ENCODE measurements around the gene ZNF410.

The ZNF410 gene

DNA sequence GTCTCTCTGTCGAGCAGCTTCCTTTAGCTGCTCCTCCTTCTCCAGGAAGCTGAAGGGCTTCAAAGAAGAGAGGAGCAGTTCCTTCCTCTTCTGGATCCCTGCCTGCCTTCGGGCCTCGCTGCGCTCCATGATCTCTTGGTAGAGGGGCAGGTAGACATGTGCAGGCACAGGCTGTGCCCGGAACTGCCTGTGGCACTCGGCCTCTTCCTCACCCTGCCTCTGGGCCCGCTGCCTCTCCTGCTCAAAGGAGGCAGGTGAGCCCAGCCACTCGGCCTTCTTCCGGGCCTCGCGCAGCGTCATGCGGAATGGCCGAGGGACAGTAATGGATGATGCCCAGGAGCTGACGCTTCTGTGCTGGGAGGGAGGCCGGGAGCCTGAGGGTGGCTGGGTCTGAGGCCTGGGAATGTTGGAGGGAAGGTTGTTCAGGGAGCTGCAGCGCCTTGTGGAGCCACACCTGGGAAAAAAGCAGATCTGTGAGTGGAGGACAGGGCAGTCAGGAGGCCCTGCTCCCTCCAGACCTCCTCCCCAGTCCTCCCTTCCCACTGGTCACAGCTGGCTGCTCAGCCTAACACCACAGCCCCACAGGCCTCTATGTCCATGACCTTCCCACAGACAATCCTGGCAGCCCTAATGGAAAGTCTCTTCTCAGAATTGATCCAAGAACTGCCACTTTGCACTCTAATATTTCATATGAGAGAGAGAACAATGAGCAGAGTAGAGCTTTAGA, 57.9 kb downstream of the ZNF410 start:
- no peak for TF ChIP-seq Cebpa-rat (IDR thresholded peaks at IDR 0.05)
- H3K4me2 ChIP-seq = no peak overlapping the region
- no peak overlapping the region for H3K4me3 ChIP-seq
- no peaks in the 10 kb centered on the region for H3K9me3 ChIP-seq
- no peak overlapping the region for H3K27ac ChIP-seq
- no peaks in the 10 kb centered on the region for H3K36me3 ChIP-seq
- H3K27me3 ChIP-seq = no peaks in the 10 kb centered on the region
- peaks cover 13% of the 10 kb centered on the region; the same call in 1 of the 2 replicates for H3K4me1 ChIP-seq
- no peak overlapping the region for H3K9ac ChIP-seq
- no peaks in the 10 kb centered on the region for H4K20me1 ChIP-seq

- Histone ChIP-seq H3K9me3 (no peaks in the 10 kb centered on the region), H3K27me3 (no peaks in the 10 kb centered on the region), H3K36me3 (no peaks in the 10 kb centered on the region), H3K4me3 (no peak overlapping the region), H3K27ac (no peak overlapping the region), H3K4me2 (no peak overlapping the region), H3K9ac (no peak overlapping the region), H3K4me1 (peaks cover 13% of the 10 kb centered on the region; the same call in 1 of the 2 replicates), H4K20me1 (no peaks in the 10 kb centered on the region)
- TF ChIP-seq Cebpa-rat (IDR thresholded peaks at IDR 0.05) = no peak
Measured at GRCh38 chr14:73945159-73945670, 58.6 kb downstream of the ZNF410 start.

DNA sequence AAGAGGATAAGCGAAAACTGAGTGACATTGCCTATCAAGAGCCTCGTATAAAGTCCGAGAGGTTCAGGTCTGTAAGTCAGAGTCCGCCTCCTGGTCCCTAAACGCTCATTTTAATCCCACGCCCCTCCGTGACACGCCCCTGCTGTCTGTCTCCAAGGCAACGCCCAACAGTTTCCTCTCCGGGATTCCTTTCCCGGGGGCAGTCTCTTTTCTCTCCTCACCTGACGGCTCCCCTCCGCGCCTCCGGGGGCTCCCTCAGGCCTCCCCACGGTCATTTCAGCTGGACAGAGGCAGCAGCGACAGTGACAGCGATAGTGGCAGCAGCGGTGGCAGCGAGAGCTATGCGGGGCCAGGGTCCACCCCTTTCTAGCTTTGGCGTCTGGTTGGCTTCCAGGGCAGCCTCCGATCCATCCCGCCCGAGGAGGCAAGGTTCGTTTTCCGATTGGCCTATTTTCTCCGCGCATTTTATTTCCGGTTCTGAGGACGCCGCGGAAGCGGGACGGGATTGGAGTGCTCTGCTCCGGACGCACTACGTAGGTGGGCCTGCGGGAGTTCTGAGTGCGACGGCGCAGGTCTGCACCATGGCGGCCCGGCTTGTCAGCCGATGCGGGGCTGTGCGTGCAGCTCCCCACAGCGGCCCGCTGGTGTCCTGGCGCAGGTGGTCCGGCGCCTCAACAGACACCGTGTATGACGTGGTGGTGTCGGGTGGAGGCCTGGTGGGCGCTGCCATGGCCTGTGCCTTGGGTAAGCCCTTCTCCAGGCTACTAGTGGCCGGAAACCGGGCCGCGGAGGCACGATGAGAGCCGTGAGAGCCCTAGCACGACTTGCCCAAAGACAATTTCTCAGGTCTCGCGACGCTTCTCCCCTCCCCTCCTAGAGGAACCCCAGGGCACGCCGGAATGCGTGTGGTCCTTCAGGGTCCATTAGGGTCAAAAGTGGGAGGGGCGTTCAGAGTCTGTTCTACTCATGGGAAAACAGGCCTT, 63.4 kb downstream of the ZNF410 start, which contains the start of the genes COQ6 and FAM161B:
Gene COQ6, plus strand, starts transcription at position 551 of the 983 bp plus-strand sequence. Its CDS starts 31 bp downstream, at position 582.
Gene FAM161B, minus strand, starts transcription at position 343 of the 983 bp plus-strand sequence. Its CDS starts 68 bp downstream, at position 275.
- peak within 1 kb of the TSS; percentile 77 for H3K9ac ChIP-seq

GRCh38 chr14:73953731-73954130, 67.1 kb downstream of the ZNF410 start:
- Histone ChIP-seq H3K36me3 (peaks cover 37% of the 10 kb centered on the region), H3K4me1 (peaks cover 14% of the 10 kb centered on the region), H3K4me3 (no peak overlapping the region), H4K20me1 (no peaks in the 10 kb centered on the region), H3K9ac (no peak overlapping the region), H3K27ac (no peak overlapping the region), H3K9me3 (no peaks in the 10 kb centered on the region), H3K4me2 (no peak overlapping the region), H3K27me3 (no peaks in the 10 kb centered on the region)
- TF ChIP-seq Cebpa-rat (IDR thresholded peaks at IDR 0.05) = no peak

More for the DNA sequence above, 63.4 kb downstream of the ZNF410 start, which contains the start of the genes COQ6 and FAM161B:
- TF ChIP-seq Cebpa-rat (IDR thresholded peaks at IDR 0.05) = no peak
- Histone ChIP-seq H4K20me1 (no peaks in the 10 kb centered on the region), H3K4me3 (peak within 1 kb of the TSS; percentile 75), H3K27me3 (no peaks in the 10 kb centered on the region), H3K27ac (peak within 1 kb of the TSS; percentile 62), H3K4me2 (peak within 1 kb of the TSS; percentile 91), H3K9me3 (no peaks in the 10 kb centered on the region), H3K36me3 (peaks cover 11% of the 10 kb centered on the region), H3K4me1 (peaks cover 14% of the 10 kb centered on the region)

- peaks cover 55% of the 10 kb centered on the region for H3K36me3 ChIP-seq
- no peak overlapping the region for H3K4me2 ChIP-seq
- H3K4me3 ChIP-seq = no peak overlapping the region
- peaks cover 4% of the 10 kb centered on the region; the same call in 1 of the 2 replicates for H3K4me1 ChIP-seq
- H3K9me3 ChIP-seq = no peaks in the 10 kb centered on the region
- TF ChIP-seq Cebpa-rat (IDR thresholded peaks at IDR 0.05) = no peak
- H4K20me1 ChIP-seq = no peaks in the 10 kb centered on the region
- H3K9ac ChIP-seq = no peak overlapping the region
- no peak overlapping the region for H3K27ac ChIP-seq
- H3K27me3 ChIP-seq = no peaks in the 10 kb centered on the region
Measured at GRCh38 chr14:73955674-73956073, 69.0 kb downstream of the ZNF410 start.

GRCh38 chr14:73958591-73958990, 71.9 kb downstream of the ZNF410 start:
- Histone ChIP-seq H3K27ac (no peak overlapping the region), H3K4me1 (no peaks in the 10 kb centered on the region), H3K27me3 (no peaks in the 10 kb centered on the region), H3K4me2 (no peak overlapping the region), H3K9me3 (no peaks in the 10 kb centered on the region), H4K20me1 (no peaks in the 10 kb centered on the region), H3K36me3 (peaks cover 74% of the 10 kb centered on the region), H3K9ac (no peak overlapping the region), H3K4me3 (no peak overlapping the region)
- no peak for TF ChIP-seq Cebpa-rat (IDR thresholded peaks at IDR 0.05)

DNA sequence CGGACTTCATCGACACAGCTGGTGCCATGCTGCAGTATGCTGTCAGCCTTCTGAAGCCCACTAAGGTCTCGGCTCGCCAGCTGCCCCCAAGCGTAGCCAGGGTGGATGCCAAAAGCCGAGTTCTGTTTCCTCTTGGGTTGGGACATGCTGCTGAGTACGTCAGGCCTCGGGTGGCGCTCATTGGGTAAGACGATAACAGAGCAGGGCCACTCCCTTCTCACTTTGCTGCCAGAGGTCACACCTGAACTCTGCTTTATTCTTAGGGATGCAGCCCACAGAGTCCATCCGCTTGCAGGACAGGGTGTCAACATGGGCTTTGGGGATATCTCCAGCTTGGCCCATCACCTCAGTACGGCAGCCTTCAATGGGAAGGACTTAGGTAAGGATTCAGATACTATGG, 74.5 kb downstream of the ZNF410 start:
- Histone ChIP-seq H3K36me3 (peaks cover 76% of the 10 kb centered on the region), H3K4me2 (no peak overlapping the region), H3K4me3 (no peak overlapping the region), H3K9ac (no peak overlapping the region), H3K27me3 (no peaks in the 10 kb centered on the region), H4K20me1 (no peaks in the 10 kb centered on the region), H3K9me3 (no peaks in the 10 kb centered on the region), H3K4me1 (no peaks in the 10 kb centered on the region), H3K27ac (no peak overlapping the region)
- no peak for TF ChIP-seq Cebpa-rat (IDR thresholded peaks at IDR 0.05)

DNA sequence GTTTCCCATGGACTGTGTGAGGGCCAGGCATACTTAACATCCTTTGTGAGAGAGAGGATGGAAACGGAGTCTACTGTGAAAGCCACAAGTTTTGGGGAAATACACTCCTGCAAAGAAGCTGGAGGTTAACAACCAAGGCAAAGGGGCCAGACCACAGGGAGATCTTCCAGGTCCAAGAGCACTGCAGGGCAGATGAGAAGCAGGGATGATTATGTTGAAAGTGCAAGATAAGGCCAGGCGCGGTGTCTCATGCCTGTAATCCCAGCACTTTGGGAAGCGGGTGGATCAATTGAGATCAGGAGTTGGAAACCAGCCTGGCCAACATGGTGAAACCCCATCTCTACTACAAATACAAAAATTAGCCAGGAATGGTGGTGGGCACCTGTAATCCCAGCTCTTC, 78.6 kb downstream of the ZNF410 start:
- no peak for TF ChIP-seq Cebpa-rat (IDR thresholded peaks at IDR 0.05)
- Histone ChIP-seq H3K27me3 (no peaks in the 10 kb centered on the region), H3K36me3 (peaks cover 78% of the 10 kb centered on the region), H3K4me3 (no peak overlapping the region), H4K20me1 (no peaks in the 10 kb centered on the region), H3K9ac (no peak overlapping the region), H3K4me1 (no peaks in the 10 kb centered on the region), H3K4me2 (no peak overlapping the region), H3K9me3 (no peaks in the 10 kb centered on the region), H3K27ac (no peak overlapping the region)

DNA sequence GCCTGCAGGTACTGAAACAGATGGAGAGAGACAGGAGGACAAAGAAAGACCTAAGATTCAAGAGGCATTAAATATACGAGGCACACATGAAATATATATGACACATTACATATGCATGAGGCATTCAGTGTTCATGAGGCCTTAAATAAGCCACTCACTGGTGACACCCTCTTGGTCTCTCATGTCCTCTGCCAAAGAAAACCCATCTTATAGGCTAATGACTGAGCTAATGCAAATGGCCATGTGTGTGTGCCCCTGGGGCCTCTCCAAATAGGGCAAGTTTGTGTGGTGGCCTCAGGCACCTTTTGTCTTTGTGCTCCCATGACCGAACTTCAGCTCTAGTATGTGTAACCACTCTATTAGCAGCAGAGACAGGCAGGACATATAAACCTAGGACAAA, 82.2 kb downstream of the ZNF410 start:
- no peaks in the 10 kb centered on the region for H4K20me1 ChIP-seq
- H3K4me2 ChIP-seq = no peak overlapping the region
- no peak for TF ChIP-seq Cebpa-rat (IDR thresholded peaks at IDR 0.05)
- H3K36me3 ChIP-seq = peaks cover 61% of the 10 kb centered on the region
- no peak overlapping the region for H3K9ac ChIP-seq
- no peaks in the 10 kb centered on the region for H3K27me3 ChIP-seq
- no peak overlapping the region for H3K27ac ChIP-seq
- H3K4me3 ChIP-seq = no peak overlapping the region
- H3K9me3 ChIP-seq = no peaks in the 10 kb centered on the region
- no peaks in the 10 kb centered on the region for H3K4me1 ChIP-seq

Data from BLaER1 (cell line).